CD4-positive, alpha-beta T cell treated with Interleukin-6 for 4 hours (primary cell): ENCODE measurements around the gene TRIM33.

Experiments
- DNase-seq: peaks from one replicate; pipeline ENCODE4 v3.0.0-alpha.2; 2020; ENCODE audit warnings: mixed read lengths

The TRIM33 gene

GRCh38 chr1:114511032-114511785, at the start of gene TRIM33:
Gene TRIM33 (minus strand): TSS chr1:114511203. CDS start chr1:114511076, 127 bp downstream.
- peak; percentile 94 for DNase-seq

GRCh38 chr1:114559356-114559755, 48.4 kb upstream of the TRIM33 start:
- no peak for DNase-seq

GRCh38 chr1:114558544-114558943, 47.5 kb upstream of the TRIM33 start:
- no peak for DNase-seq

- DNase-seq = no peak
Observed at GRCh38 chr1:114554577-114554976, 43.6 kb upstream of the TRIM33 start.

- DNase-seq = no peak
Observed at GRCh38 chr1:114552106-114552639, 41.2 kb upstream of the TRIM33 start.

- DNase-seq = no peak
Observed at GRCh38 chr1:114551400-114551799, 40.4 kb upstream of the TRIM33 start.

GRCh38 chr1:114550336-114550735, 39.3 kb upstream of the TRIM33 start:
- no peak for DNase-seq

GRCh38 chr1:114549137-114549536, 38.1 kb upstream of the TRIM33 start:
- no peak for DNase-seq

- no peak for DNase-seq
Observed at GRCh38 chr1:114547076-114547475, 36.1 kb upstream of the TRIM33 start.

- DNase-seq = no peak
Observed at GRCh38 chr1:114545796-114546195, 34.8 kb upstream of the TRIM33 start.

GRCh38 chr1:114545315-114545714, 34.3 kb upstream of the TRIM33 start:
- no peak for DNase-seq

- no peak for DNase-seq
Observed at GRCh38 chr1:114540821-114541220, 29.8 kb upstream of the TRIM33 start.

GRCh38 chr1:114540272-114540671, 29.3 kb upstream of the TRIM33 start:
- no peak for DNase-seq

- DNase-seq = no peak
Observed at GRCh38 chr1:114536043-114536442, 25.0 kb upstream of the TRIM33 start.

GRCh38 chr1:114535401-114535800, 24.4 kb upstream of the TRIM33 start:
- DNase-seq = no peak

GRCh38 chr1:114531094-114531493, 20.1 kb upstream of the TRIM33 start:
- no peak for DNase-seq

GRCh38 chr1:114530224-114530623, 19.2 kb upstream of the TRIM33 start:
- DNase-seq = no peak

- no peak for DNase-seq
Observed at GRCh38 chr1:114524944-114525343, 13.9 kb upstream of the TRIM33 start.

GRCh38 chr1:114522264-114522575, 11.2 kb upstream of the TRIM33 start:
- no peak for DNase-seq

- no peak for DNase-seq
Observed at GRCh38 chr1:114521396-114522263, 10.6 kb upstream of the TRIM33 start.

GRCh38 chr1:114517348-114517747, 6.3 kb upstream of the TRIM33 start:
- DNase-seq = no peak

GRCh38 chr1:114512595-114513280, 1.7 kb upstream of the TRIM33 start:
- no peak for DNase-seq

GRCh38 chr1:114510274-114511031, 550 bp downstream of the TRIM33 start:
- peak; percentile 54 for DNase-seq
